Skin of body (tissue), 2 donors: Measurements from ENCODE around the gene AGO4. TPM values are rescaled to one million over a fixed set of nuclear protein-coding genes. Genes with fewer than 3 reads are reported as not detected.
"Not testable (repeated sequence)": the region's sequence is repeated elsewhere in the genome, so short reads cannot be mapped to it uniquely, and the experiment has no call there.

Experiments
- DNase-seq: peaks from one replicate; lab custom pipeline; 2025; lab: John Stamatoyannopoulos, UW
- total RNA-seq: library from RNA; depleted of rRNA; stranded (reverse); fragments of >200 nt; gene quantifications from one replicate; pipeline ENCODE4 v1.2.3, GENCODE V29; 2014

The AGO4 gene
- 21.6 TPM for total RNA-seq

- no peak for DNase-seq
Observed at GRCh38 chr1:35807614-35808449, at the start of gene AGO4. Gene AGO4, plus strand, starts transcription at chr1:35808016. Its CDS starts 401 bp downstream, at chr1:35808417.

- no peak for DNase-seq
Observed at GRCh38 chr1:35762141-35762540, 45.7 kb upstream of the AGO4 start.

DNA sequence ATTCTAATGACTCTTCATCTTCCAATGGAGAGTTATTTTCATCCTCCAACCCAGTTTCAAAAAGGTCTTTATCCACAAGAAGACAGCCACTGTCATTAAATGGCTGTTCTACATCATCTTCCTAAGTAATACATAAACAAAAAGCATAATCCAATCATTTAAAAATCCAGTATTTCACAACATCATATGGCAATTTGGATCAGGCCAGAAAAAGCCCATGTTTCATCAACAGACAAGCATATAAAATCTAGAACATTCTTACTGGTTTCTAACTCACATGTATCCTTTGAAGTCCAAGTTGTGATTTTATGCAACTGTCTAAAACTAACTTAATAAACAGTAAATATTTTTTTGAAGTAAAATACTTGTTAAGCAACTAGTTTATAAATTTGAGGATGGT is 44.6 kb upstream of the AGO4 start:
- DNase-seq, result no peak

DNA sequence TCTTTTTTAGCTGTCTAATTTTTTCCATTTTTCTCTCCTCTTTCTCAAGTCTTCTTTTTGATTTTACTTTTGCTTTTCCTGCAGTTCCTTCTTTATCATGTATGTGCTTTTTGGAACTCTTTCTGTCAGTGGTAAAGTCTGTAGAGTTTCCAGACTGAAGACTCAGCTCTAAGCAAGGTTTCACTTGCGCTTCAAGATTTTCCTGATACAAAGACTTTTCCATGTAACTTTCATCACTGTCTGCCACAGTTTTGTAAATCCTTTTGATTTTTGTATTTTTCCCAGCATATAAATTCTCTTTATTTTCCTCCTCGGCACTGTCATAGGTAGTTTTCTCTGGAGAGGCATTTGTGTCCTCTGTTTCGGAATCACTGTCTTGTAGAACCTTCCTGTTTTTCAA is 43.5 kb upstream of the AGO4 start:
- no peak for DNase-seq

DNA sequence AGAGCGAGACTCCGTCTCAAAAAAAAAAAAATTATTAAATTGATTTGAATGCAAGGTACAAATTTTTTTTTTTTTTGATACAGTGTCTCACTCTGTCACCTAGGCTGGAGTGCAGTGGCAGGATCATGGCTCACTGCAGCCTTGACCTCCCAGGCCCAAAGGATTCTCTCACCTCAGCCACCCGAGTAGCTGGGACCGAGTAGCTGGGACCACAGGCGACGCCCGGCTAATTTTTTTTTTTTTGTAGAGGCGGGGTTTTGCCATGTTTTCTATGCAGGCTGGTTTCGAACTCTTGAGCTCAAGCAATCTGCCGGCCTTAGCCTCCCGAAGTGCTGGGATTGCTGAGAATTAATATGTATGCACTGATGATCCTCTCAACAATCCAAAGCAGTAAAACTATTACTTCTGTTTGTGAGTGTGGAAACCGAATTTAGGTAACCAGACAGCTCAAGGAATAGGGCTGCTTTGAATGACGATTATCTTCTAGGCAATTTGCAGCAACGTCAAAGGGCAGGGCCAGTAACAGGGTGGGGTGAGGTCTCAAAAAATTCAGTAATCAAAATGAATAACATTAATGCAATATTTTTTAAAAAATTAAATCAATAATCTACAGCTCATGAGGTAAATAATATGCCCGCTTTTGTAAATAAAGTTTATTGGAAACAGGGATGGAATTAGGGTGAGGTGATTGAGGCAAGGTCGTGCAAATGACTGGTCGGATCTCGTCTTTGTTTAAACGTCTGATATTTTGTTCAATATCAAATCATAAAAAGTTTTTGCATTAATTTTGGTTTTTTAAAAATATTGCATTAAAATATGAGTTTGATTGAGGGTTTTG is 39.2 kb upstream of the AGO4 start:
- DNase-seq, result no peak

DNA sequence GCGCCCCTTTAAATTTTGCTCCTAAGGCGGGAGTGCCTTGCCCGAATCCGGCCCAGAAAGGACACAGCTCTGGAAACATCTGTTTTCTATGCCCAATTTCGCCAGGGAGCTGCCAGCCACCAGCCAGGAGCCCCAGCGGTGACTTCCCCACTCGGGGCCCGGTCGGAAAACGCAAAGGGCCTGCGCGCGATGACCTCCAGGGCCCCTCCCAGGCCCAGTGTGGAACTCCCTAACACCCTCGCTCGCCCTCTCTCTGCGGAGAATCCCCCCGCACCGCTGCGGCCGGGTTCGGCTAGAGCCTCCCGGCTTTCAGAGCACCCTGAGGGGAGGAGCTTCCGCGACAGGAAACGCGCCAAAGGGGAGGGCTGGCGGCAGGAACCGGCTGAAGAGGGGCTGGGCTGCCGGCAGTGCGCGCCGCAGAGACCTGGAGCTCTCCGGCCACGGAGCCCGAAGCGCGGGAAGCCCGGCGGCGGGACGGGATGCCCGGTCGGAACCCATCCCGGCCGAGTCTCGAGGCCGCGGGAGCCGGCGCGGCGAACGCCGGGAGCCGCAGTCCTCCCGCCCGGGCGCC is 38.5 kb upstream of the AGO4 start:
- DNase-seq, result peak; percentile 84

DNA sequence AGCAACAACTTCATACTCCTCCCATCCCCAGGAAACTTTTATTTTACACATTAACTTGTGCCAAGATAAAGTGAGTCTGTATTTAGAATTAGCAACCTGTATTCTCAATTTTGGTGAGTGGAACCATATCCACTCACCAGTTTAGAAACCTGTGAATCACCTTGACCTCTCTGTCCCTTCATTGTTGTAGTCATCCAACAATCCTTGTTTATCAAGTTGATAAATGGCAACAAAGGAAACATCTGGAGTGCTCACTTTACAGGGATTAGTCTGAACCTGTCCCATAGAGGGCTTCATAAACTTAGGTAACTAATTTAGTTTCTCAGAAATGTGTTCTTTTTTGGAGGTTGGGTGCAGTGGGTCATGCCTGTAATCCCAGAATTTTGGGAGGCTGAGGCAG is 34.1 kb upstream of the AGO4 start:
- DNase-seq, result no peak

DNA sequence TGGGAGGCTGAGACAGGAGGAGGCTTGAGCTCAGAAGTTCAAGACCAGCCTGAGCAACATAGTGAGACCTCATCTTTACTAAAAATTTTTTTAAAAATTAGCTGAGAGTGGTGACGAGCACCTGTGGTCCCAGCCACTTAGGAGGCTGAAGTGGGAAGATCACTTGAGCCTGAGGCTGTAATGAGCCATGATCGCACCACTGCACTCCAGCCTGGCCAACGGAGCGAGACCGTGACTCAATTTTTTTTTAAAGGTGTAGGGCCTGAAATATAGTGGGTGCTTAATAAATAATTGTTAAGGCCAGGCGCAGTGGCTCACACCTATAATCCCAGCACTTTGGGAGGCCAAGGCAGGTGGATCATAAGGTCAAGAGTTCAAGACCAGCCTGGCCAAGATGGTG is 31.6 kb upstream of the AGO4 start:
- not testable (repeated sequence) for DNase-seq

GRCh38 chr1:35777109-35777508 is 30.7 kb upstream of the AGO4 start:
- DNase-seq, result no peak

- no peak for DNase-seq
Observed at GRCh38 chr1:35783055-35783583, 24.7 kb upstream of the AGO4 start.

GRCh38 chr1:35784364-35784763 is 23.5 kb upstream of the AGO4 start:
- DNase-seq, result not testable (repeated sequence)

DNA sequence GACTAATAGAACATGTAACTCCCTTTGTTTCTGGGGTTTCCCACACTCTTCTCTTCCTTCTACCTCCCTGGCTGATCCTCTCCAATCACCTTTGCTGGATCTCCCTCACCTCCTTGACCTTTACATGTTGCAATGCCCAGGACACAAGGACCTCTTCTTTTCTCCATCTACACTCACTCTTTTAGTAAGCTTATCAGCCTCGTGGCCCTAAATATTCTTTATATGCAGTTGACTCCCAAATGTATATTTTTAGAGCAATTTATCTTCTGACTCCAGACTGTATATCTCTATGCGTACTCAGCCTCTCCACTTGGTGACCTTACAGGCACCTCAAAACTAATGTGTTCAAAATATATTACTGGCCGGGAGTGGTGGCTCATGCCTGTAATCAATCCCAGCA is 19.7 kb upstream of the AGO4 start:
- DNase-seq, result no peak

- DNase-seq, result no peak
Observed at GRCh38 chr1:35790670-35791069, 17.1 kb upstream of the AGO4 start.

DNA sequence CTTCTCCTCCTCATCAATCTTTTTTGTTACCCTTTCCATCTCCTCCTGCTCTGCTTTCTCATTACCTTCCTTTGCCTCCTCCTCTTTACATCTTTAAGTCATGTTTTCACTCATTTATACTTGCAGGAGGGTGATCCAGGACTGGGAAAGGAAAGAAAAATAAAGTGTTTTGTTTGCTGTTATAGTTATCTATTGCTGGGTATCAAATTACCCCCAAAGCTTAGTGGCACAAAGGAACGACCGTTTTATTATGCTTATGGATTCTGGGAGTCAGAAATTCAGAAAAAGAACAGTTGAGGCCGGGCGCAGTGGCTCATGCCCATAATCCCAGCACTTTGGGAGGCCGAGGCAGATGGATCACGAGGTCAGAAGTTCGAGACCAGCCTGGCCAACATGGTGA is 12.5 kb upstream of the AGO4 start:
- no peak for DNase-seq

DNA sequence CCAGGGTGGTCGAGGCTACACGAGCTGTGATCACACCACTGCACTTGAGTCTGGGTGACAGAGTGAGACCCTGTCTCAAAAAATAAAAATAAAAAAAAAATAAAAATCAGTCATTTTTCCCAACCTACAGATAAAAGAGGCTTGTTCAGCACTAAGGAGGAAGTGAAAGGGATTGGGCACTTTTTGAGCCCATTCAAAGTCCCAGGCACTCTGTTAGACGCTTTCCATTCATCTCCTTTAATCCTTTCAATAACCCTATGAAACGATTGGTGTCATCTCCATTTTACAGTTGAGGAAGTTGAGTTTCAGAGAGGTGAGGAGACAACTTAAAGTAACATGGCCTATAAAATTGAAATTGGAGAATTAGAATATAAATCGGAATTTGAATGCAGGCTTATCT is 10.4 kb upstream of the AGO4 start:
- DNase-seq, result no peak

DNA sequence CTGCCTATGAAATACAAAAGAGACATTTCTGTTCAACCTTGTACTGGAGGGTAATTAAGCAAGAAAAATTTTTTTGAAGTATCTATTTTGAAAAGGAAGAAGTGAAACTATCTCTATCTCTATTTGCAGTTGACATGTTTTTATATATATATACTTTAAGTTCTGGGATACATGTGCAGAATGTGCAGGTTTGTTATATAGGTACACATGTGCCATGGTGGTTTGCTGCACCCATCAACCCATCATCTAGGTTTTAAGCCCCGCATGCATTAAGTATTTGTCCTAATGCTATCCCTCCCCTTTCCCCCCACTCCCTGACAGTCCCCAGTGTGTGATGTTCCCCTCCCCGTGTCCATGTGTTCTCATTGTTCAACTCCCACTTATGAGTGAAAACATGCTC is 9.8 kb upstream of the AGO4 start:
- DNase-seq, result not testable (repeated sequence)

DNA sequence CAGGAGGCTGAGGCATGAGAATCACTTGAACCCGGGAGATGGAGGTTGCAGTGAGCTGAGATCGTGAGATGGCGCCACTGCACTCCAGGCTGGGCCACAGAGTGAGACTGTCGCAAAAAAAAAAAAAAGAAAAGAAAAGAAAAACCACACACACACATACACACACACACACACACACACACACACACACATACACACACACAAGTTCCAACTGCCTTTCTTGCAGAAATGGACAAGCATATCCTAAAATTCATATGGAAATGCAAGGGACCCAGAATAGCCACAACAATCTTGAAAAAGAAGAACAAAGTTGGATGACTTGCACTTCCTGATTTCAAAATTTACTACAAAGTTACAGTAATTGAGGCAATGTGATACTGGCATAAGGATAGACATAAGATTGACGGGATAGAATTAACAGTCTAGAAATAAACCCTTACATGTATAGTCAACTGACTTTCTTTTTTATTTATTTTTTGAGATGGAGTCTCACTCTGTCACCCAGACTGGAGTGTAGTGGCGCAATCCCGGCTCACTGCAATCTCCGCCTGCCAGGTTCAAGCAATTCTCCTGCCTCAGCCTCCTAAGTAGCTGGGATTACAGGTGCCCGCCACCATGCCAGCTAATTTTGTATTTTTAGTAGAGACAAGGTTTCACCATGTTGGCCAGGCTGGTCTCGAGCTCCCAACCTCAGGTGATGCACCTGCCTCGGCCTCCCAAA is 7.5 kb upstream of the AGO4 start:
- not testable (repeated sequence) for DNase-seq

DNA sequence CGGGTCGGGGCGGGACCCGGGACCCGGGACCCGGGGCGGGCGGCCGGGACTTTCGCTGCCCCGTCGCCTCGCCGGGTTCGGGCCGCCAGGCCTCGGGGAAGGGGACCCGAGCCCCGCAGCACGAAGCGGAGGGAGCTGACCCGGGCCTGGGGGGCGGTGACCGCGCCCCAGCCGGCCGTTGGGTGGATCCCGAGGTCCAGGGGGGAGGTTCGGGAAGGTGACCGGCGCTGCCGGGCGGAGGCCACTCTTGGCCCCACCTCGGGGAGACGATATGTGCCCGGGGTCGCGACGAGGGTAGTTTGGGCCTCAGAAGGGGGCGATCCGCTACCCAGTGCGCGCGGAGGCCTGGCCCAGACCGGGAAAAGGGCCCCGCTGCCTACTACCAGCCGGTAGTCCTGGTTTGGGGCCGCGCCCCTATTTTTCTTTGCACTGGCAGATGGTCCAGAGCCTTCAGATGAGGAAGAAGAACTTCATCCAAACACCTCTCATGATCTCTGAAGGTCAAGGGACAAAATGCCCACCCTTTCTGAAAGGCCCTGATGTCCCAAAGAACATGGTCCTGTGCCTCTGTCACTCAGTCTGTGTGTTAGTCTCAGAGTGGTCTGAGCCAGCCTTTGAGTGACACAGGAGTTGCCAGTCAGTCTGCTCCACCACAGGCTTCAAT is 766 bp downstream of the AGO4 start:
- peak; percentile 12 for DNase-seq

DNA sequence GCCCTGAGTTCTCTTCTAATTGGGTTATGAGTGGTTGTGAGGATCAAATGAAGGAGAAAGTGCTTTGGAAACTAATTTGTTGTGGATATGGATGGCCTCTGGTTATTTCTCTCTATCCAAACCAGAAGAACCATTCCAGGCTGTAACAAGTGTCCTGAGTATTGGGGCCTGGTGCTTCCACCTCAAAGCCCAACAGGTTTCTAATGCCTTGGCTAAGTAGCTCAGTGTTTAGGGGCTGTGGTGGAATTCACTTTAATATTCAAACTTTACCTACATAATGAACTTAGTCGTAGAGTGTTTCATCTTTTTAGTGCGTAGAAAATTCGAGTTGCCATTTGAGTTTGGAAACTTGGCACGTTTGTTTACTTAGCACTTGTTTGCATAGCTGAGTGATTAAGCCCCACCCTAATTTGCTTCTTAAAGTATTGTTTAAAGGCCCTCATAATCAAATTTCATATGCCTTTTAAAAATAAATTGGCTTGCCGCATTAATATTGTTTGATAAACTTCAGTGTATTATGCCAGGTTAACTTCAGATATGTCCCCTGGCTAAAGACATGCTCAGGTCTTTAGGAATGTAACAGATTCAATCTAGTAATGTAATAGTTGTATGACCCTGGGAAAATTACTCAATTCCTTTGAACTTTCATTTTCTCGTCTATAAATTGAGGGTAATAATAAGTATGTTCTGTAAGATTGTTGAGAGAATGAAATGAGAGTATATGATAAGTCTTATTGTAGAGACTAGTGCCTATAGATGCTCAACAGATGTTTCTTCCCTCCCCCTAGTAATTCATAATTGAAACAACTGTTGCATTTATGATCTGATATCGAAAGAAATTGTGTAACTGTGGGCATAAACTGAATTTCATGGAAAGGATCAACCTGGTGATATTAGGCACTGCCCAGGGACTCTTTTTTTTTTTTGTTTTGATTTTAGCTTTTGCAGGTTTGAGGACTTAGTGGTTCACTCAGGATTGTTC is 1.6 kb downstream of the AGO4 start:
- no peak for DNase-seq
